K562 (cell line): ENCODE results near the gene RAB31. TPM values are rescaled to one million over a fixed set of nuclear protein-coding genes. Genes with fewer than 3 reads are reported as not detected.

Source experiments
- ASH1L ChIP-seq: fragments of 450-650 bp; IDR thresholded peaks from 2 replicates; pipeline ENCODE4 v1.6.1; 2018; ENCODE audit warnings: borderline replicate concordance, mild to moderate bottlenecking, low read depth; ENCODE audit not compliant: partially characterized antibody
- CBFA2T3 ChIP-seq: fragments of 450-650 bp; IDR thresholded peaks from 2 replicates; pipeline ENCODE4 v1.6.1; 2017
- E2F3 ChIP-seq: fragments of 250-450 bp; sonication (Bioruptor Pico); IDR thresholded peaks from 2 replicates; pipeline ENCODE4 v1.4.0; 2020; ENCODE audit warnings: mild to moderate bottlenecking
- EP300 ChIP-seq: IDR thresholded peaks from 2 replicates; pipeline ENCODE4 v1.6.1; 2012; ENCODE audit warnings: low read length, improper control_type of control experiment
- MAZ ChIP-seq, 2 experiments: fragments of 450-650 bp in 1 of 2; sonication (generic) in 1 of 2; formaldehyde crosslinking; IDR thresholded peaks in 1 of 2; conservative IDR thresholded peaks in 1 of 2; 2 replicates each; pipeline versions ENCODE4 v1.4.0 to v1.5.0; 2020; ENCODE audit warnings: mild to moderate bottlenecking in 1 of 2, missing genetic modification reagents in 1 of 2
- POLR3G ChIP-seq: IDR thresholded peaks from 2 replicates; pipeline ENCODE4 v1.6.1; 2011; ENCODE audit not compliant: insufficient read length, insufficient replicate concordance; ENCODE audit errors: extremely low read depth
- SIX5 ChIP-seq, 2 experiments: IDR thresholded peaks; 2 replicates each; pipeline ENCODE4 v1.6.1; 2011; ENCODE audit warnings: low read length in 2 of 2, borderline replicate concordance in 1 of 2, low read depth in 1 of 2, mild to moderate bottlenecking in 1 of 2, moderate library complexity in 1 of 2; ENCODE audit not compliant: insufficient read depth in 1 of 2
- SMAD3 ChIP-seq: fragments of 450-650 bp; formaldehyde crosslinking; conservative IDR thresholded peaks from 2 replicates; pipeline ENCODE4 v1.4.0; 2020; ENCODE audit warnings: mild to moderate bottlenecking
- SMC3 ChIP-seq: conservative IDR thresholded peaks from 2 replicates; pipeline ENCODE4 v1.6.1; 2011; ENCODE audit warnings: low read depth, low read length, improper control_type of control experiment; ENCODE audit not compliant: insufficient read depth
- ZNF431 ChIP-seq: sonication (generic); formaldehyde crosslinking; IDR thresholded peaks from 2 replicates; pipeline ENCODE4 v1.8.0; 2022; ENCODE audit warnings: mild to moderate bottlenecking, missing genetic modification reagents
- polyA plus RNA-seq, 8 experiments: library from polyadenylated mRNA; depleted of rRNA in 4 of 8; stranded (reverse) in 5 of 8; unstranded in 3 of 8; fragments of >200 nt; fragmentation: Nextera tagmentation in 2 of 8; fragmentation: Illumina TruSeq in 1 of 8; extraction: Ambion mirVana in 2 of 8; extraction: Trizol in 1 of 8; gene quantifications; 2 replicates each; pipeline versions ENCODE4 v1.2.1 to v1.2.3, GENCODE V29; 2011 to 2014; ENCODE audit warnings: inconsistent platforms in 1 of 8, missing spikeins in 1 of 8
- total RNA-seq, 7 experiments: library from RNA; depleted of rRNA in 6 of 7; stranded (reverse); fragments of >200 nt in 6 of 7; fragmentation: Illumina TruSeq in 2 of 7; extraction: Trizol in 2 of 7; gene quantifications; 2 replicates each; pipeline versions ENCODE4 v1.2.1 to v1.2.3, GENCODE V29; 2011 to 2021; ENCODE audit warnings: low replicate concordance in 1 of 7
- TF ChIP-seq, protein P1 (sequence below): fragments of 450-650 bp; formaldehyde crosslinking; IDR thresholded peaks from 2 replicates; pipeline ENCODE4 v1.4.0; 2020; ENCODE audit warnings: mild to moderate bottlenecking, moderate library complexity
- TF ChIP-seq, protein P2 (sequence below), 2 experiments: fragments of 200-800 bp in 1 of 2; sonication (Bioruptor generic) in 1 of 2; sonication (generic) in 1 of 2; formaldehyde crosslinking in 1 of 2; IDR thresholded peaks in 1 of 2; conservative IDR thresholded peaks in 1 of 2; 2 replicates each; pipeline versions ENCODE4 v1.5.0 to v1.6.1; 2016 to 2020; ENCODE audit warnings: missing compliant biosample characterization in 1 of 2, missing genetic modification characterization in 1 of 2, missing genetic modification reagents in 1 of 2
- TF ChIP-seq, protein P3 (sequence below): fragments of 450-650 bp; IDR thresholded peaks from 2 replicates; pipeline ENCODE4 v1.6.1; 2016; ENCODE audit warnings: mild to moderate bottlenecking, moderate library complexity

The RAB31 gene
- total and polyA plus RNA-seq, 9 of the 15 experiments (the other 6 are each of a cell fraction or from before 2014, with no cell fraction given) = 20.7 to 70.4 (median 41.3) TPM

DNA sequence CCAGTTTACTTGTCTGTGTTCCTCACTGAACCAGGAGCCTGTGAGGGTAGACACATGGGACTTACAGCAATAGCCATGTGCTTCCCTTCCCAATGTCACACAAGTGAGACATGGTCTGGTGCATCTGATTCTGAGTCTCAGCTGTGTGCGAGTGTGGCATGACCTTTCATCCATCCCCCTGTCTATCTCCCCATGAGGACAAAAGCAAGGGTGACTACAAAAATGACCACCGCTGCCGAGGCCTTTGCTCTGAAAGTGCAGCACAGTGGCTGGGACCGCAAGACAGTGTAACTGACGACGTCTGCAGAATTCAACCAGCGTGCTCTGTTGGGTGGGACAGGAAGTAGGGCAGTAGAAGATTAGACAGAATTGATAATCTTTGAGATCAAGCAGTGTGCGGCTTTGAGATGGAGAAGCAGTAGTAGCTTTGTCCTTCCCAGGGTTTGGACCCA lies 50.5 kb downstream of the RAB31 start (continued):
- TF ChIP-seq SIX5 (IDR thresholded peaks at IDR 0.05; ENCODE audit: borderline replicate concordance in 1 of 2, insufficient read depth in 1 of 2, low read depth in 1 of 2, low read length in 2 of 2) = no peak
- TF ChIP-seq, protein P1, sequence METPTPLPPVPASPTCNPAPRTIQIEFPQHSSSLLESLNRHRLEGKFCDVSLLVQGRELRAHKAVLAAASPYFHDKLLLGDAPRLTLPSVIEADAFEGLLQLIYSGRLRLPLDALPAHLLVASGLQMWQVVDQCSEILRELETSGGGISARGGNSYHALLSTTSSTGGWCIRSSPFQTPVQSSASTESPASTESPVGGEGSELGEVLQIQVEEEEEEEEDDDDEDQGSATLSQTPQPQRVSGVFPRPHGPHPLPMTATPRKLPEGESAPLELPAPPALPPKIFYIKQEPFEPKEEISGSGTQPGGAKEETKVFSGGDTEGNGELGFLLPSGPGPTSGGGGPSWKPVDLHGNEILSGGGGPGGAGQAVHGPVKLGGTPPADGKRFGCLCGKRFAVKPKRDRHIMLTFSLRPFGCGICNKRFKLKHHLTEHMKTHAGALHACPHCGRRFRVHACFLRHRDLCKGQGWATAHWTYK (CRISPR knock-in tag) = peak; percentile 79
- TF ChIP-seq EP300 = peak; percentile 41; the same call in 1 of the 2 replicates
- no peak for TF ChIP-seq ZNF431
- peak; percentile 64; the same call in 1 of the 2 replicates for TF ChIP-seq E2F3
- TF ChIP-seq MAZ (CRISPR knock-in tag; conservative IDR thresholded peaks at IDR 0.05 in 1 of 2, IDR thresholded peaks at IDR 0.05 in 1 of 2) = peak in 1 of 2 experiments; percentile 25; a peak in 1 of 4 replicates
- no peak for TF ChIP-seq ASH1L
- peak; percentile 52; the same call in 1 of the 2 replicates for TF ChIP-seq CBFA2T3
- TF ChIP-seq POLR3G = no peak
- TF ChIP-seq SMAD3 (CRISPR knock-in tag) = peak; percentile 76
- TF ChIP-seq, protein P2, sequence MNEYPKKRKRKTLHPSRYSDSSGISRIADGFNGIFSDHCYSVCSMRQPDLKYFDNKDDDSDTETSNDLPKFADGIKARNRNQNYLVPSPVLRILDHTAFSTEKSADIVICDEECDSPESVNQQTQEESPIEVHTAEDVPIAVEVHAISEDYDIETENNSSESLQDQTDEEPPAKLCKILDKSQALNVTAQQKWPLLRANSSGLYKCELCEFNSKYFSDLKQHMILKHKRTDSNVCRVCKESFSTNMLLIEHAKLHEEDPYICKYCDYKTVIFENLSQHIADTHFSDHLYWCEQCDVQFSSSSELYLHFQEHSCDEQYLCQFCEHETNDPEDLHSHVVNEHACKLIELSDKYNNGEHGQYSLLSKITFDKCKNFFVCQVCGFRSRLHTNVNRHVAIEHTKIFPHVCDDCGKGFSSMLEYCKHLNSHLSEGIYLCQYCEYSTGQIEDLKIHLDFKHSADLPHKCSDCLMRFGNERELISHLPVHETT (CRISPR knock-in tag; conservative IDR thresholded peaks at IDR 0.05 in 1 of 2, IDR thresholded peaks at IDR 0.05 in 1 of 2) = peak in 1 of 2 experiments; percentile 65; a peak in 1 of 4 replicates
- TF ChIP-seq SMC3 = no peak
- TF ChIP-seq, protein P3, sequence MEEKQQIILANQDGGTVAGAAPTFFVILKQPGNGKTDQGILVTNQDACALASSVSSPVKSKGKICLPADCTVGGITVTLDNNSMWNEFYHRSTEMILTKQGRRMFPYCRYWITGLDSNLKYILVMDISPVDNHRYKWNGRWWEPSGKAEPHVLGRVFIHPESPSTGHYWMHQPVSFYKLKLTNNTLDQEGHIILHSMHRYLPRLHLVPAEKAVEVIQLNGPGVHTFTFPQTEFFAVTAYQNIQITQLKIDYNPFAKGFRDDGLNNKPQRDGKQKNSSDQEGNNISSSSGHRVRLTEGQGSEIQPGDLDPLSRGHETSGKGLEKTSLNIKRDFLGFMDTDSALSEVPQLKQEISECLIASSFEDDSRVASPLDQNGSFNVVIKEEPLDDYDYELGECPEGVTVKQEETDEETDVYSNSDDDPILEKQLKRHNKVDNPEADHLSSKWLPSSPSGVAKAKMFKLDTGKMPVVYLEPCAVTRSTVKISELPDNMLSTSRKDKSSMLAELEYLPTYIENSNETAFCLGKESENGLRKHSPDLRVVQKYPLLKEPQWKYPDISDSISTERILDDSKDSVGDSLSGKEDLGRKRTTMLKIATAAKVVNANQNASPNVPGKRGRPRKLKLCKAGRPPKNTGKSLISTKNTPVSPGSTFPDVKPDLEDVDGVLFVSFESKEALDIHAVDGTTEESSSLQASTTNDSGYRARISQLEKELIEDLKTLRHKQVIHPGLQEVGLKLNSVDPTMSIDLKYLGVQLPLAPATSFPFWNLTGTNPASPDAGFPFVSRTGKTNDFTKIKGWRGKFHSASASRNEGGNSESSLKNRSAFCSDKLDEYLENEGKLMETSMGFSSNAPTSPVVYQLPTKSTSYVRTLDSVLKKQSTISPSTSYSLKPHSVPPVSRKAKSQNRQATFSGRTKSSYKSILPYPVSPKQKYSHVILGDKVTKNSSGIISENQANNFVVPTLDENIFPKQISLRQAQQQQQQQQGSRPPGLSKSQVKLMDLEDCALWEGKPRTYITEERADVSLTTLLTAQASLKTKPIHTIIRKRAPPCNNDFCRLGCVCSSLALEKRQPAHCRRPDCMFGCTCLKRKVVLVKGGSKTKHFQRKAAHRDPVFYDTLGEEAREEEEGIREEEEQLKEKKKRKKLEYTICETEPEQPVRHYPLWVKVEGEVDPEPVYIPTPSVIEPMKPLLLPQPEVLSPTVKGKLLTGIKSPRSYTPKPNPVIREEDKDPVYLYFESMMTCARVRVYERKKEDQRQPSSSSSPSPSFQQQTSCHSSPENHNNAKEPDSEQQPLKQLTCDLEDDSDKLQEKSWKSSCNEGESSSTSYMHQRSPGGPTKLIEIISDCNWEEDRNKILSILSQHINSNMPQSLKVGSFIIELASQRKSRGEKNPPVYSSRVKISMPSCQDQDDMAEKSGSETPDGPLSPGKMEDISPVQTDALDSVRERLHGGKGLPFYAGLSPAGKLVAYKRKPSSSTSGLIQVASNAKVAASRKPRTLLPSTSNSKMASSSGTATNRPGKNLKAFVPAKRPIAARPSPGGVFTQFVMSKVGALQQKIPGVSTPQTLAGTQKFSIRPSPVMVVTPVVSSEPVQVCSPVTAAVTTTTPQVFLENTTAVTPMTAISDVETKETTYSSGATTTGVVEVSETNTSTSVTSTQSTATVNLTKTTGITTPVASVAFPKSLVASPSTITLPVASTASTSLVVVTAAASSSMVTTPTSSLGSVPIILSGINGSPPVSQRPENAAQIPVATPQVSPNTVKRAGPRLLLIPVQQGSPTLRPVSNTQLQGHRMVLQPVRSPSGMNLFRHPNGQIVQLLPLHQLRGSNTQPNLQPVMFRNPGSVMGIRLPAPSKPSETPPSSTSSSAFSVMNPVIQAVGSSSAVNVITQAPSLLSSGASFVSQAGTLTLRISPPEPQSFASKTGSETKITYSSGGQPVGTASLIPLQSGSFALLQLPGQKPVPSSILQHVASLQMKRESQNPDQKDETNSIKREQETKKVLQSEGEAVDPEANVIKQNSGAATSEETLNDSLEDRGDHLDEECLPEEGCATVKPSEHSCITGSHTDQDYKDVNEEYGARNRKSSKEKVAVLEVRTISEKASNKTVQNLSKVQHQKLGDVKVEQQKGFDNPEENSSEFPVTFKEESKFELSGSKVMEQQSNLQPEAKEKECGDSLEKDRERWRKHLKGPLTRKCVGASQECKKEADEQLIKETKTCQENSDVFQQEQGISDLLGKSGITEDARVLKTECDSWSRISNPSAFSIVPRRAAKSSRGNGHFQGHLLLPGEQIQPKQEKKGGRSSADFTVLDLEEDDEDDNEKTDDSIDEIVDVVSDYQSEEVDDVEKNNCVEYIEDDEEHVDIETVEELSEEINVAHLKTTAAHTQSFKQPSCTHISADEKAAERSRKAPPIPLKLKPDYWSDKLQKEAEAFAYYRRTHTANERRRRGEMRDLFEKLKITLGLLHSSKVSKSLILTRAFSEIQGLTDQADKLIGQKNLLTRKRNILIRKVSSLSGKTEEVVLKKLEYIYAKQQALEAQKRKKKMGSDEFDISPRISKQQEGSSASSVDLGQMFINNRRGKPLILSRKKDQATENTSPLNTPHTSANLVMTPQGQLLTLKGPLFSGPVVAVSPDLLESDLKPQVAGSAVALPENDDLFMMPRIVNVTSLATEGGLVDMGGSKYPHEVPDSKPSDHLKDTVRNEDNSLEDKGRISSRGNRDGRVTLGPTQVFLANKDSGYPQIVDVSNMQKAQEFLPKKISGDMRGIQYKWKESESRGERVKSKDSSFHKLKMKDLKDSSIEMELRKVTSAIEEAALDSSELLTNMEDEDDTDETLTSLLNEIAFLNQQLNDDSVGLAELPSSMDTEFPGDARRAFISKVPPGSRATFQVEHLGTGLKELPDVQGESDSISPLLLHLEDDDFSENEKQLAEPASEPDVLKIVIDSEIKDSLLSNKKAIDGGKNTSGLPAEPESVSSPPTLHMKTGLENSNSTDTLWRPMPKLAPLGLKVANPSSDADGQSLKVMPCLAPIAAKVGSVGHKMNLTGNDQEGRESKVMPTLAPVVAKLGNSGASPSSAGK = peak; percentile 91
